Muscle layer of duodenum (tissue), 2 donors: ENCODE measurements around the gene COL23A1.

Experiments used
- H3K27ac ChIP-seq: one replicate; pipeline ENCODE4 v1.7.0; 2013; ENCODE audit warnings: mild to moderate bottlenecking, low read length
- H3K27me3 ChIP-seq: one replicate; pipeline ENCODE4 v1.7.0; 2013; ENCODE audit warnings: low read depth, mild to moderate bottlenecking, control low read depth, low read length
- H3K36me3 ChIP-seq, 2 donors: one replicate each; pipeline ENCODE4 v1.7.0; 2013; ENCODE audit warnings: low read length in 2 of 2, control low read depth in 1 of 2, mild to moderate bottlenecking in 1 of 2; ENCODE audit not compliant: insufficient read depth in 2 of 2, control insufficient read depth in 1 of 2
- H3K4me1 ChIP-seq, 2 donors: one replicate each; pipeline ENCODE4 v1.7.0; 2013; ENCODE audit warnings: low read length in 2 of 2, mild to moderate bottlenecking in 2 of 2, control low read depth in 1 of 2, moderate library complexity in 1 of 2; ENCODE audit not compliant: insufficient read depth in 2 of 2, control insufficient read depth in 1 of 2
- H3K4me3 ChIP-seq, 2 donors: one replicate each; pipeline ENCODE4 v1.7.0; 2013; ENCODE audit warnings: low read length in 2 of 2, low read depth in 1 of 2, mild to moderate bottlenecking in 1 of 2
- H3K9me3 ChIP-seq, 2 donors: one replicate each; pipeline ENCODE4 v1.7.0; 2013; ENCODE audit warnings: low read length in 2 of 2, control low read depth in 1 of 2, mild to moderate bottlenecking in 1 of 2; ENCODE audit not compliant: control insufficient read depth in 1 of 2
- donor health status: healthy.

The COL23A1 gene

DNA sequence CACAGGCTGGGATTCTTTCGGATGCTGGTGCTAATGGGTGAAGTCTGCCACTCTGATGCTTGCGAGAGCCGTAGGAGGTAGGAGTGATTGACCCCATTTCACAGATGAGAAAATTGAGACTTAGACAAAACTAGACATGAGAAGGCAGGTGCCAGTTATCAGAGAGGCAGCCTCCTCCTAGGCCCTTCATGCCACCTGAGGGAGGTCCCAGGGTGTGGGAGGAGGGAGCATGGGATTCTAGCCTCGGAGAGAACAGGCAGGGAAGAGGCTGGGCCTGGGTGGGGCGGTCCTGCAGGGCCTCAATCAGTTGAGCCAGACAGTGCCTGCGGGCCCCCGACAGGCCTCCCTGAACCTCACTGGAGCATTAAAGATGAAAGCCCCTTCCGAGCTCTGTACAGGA lies 112.4 kb downstream of the COL23A1 start:
- no peak overlapping the region for H3K27ac ChIP-seq
- no peak overlapping the region for H3K4me3 ChIP-seq
- H3K27me3 ChIP-seq = no peaks in the 10 kb centered on the region
- peaks cover 0 to 3% of the 10 kb centered on the region in 2 donors for H3K9me3 ChIP-seq
- no peaks in the 10 kb centered on the region for H3K36me3 ChIP-seq
- no peaks in the 10 kb centered on the region for H3K4me1 ChIP-seq

DNA sequence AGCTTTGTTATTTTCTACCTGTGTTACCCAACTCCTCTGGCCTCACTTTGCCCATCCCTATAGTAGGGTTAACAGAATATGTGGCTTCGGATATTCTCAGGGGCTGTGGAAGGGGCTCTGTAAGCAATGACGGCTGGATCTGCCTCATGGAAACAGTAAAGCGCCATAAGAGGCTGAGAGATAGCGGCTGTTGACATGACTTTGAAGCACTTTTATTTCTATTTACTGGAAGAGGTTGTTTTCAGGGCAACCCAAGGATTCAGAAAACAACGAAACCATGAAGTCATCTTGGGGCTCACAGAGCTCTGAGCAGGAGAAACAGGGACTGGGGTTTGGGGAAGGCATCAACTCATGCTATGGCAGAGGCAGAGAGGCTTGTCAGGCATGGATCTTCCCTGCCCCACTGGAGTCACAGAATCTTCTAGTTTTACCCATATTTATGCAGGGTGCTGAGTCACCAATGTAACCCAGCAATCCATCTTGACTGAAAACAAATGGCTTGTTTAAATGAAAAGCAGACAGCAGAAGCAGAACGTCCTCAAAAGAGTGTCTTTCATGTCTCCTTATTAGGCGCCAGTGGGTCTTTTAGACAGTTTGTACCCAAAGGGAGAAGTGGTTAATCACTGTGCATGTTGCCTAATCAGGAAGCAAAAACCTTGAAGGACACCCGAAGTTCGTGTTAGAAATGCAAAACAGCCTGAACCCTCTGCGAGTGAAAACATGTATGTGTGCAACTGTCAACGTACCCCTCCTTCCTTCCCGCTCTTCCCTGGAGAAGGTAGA lies 113.0 kb downstream of the COL23A1 start:
- H3K4me1 ChIP-seq = no peaks in the 10 kb centered on the region
- H3K9me3 ChIP-seq = peaks cover 0 to 3% of the 10 kb centered on the region in 2 donors
- no peaks in the 10 kb centered on the region for H3K36me3 ChIP-seq
- H3K27me3 ChIP-seq = no peaks in the 10 kb centered on the region
- H3K27ac ChIP-seq = no peak overlapping the region
- no peak overlapping the region for H3K4me3 ChIP-seq

DNA sequence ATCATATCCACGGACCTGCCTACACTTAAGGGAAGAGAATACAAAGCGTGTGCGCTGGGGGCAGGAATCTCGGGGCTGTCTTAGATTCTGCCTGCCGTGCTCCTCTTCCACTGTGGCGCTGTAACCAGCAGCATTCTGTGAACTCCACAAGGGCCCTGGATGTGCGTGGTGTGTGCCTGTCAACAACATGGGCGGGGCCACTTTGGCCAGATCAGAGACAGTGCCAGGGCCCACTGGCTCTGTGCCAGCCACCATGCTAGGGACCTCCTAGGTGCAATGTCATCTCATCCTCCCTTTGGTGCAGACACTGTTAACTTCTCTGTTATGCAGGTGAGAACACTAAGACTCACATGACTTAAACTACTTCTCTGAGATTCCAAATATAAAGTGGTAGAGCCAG lies 113.7 kb downstream of the COL23A1 start:
- Histone ChIP-seq H3K4me3 (no peak overlapping the region), H3K27me3 (no peaks in the 10 kb centered on the region), H3K36me3 (no peaks in the 10 kb centered on the region), H3K27ac (no peak overlapping the region), H3K9me3 (peaks cover 0 to 3% of the 10 kb centered on the region in 2 donors), H3K4me1 (no peaks in the 10 kb centered on the region)

DNA sequence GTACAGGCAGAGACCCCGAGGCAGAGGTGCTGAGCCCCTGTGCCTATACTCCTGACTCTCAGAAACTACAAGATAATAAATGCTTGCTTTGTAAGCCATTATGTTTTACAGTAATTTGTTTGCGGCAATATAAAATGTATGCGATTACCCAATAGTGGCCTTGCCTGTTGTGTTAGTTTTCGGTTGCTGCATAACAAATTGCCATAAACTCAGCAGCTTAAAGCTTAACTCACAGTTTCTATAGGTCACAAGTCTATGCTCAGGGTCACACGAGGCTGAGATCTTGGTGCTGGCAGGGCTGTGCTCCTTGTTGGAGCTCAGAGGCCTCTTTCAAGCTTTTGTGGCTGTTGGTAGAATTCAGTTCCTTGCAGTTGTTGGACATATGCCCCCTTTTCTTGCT lies 114.8 kb downstream of the COL23A1 start:
- Histone ChIP-seq H3K36me3 (no peaks in the 10 kb centered on the region), H3K4me1 (no peaks in the 10 kb centered on the region), H3K27ac (no peak overlapping the region), H3K4me3 (no peak overlapping the region), H3K9me3 (peaks cover 0 to 3% of the 10 kb centered on the region in 2 donors), H3K27me3 (no peaks in the 10 kb centered on the region)

DNA sequence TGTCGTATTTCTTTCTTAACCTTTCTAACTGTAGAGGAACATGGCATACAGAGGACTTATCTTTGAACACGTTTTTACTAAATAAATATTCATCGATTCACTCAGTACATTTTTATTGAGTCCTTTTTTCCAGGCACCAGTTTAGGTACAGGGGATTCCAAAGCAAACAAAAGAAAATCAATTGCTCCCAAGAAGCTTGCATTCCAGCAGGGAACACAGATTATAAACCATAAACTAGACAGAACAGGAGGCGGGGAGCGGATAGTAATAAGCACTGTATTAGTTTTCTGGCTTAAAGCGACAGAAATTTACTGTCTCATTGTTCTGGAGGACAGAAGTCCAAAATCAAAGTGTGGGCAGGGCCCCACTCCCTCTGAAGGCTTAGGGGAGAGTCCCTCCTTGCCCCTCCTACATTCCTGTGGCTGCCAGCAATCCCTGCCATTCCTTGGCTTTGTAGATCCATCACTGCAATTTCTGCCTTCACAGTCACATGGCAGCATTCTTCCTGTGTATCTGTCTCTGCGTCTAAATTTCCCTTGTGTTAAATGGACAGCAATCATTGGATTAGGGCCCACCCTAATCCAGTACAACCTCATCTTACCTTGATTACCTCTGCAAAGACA lies 115.5 kb downstream of the COL23A1 start:
- no peaks in the 10 kb centered on the region for H3K36me3 ChIP-seq
- peaks cover 0 to 3% of the 10 kb centered on the region in 2 donors for H3K9me3 ChIP-seq
- no peaks in the 10 kb centered on the region for H3K4me1 ChIP-seq
- no peak overlapping the region for H3K4me3 ChIP-seq
- no peak overlapping the region for H3K27ac ChIP-seq
- H3K27me3 ChIP-seq = no peaks in the 10 kb centered on the region

DNA sequence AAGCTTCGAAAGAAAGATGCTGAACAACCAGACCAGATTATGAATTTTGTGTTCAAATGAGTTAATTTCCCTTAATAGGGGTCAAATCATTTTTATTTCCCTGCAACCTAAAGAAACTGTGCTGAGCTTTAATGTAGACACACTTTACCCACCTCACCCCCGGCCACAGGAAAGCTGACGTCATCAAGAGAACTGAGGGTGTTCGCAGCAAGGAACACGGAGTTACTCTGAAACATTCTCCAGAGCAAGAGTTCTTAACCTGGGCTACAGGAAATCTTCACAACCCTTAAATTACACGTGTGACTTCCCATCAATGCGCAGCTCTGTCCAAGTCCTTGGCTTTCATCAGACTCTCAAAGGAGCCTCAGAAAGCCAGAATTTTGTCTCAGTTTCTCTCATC lies 116.3 kb downstream of the COL23A1 start:
- peaks cover 0 to 3% of the 10 kb centered on the region in 2 donors for H3K9me3 ChIP-seq
- H3K4me1 ChIP-seq = peaks cover 0 to under 1% of the 10 kb centered on the region in 2 donors
- H3K27ac ChIP-seq = no peak overlapping the region
- H3K4me3 ChIP-seq = no peak overlapping the region
- H3K36me3 ChIP-seq = no peaks in the 10 kb centered on the region
- no peaks in the 10 kb centered on the region for H3K27me3 ChIP-seq

DNA sequence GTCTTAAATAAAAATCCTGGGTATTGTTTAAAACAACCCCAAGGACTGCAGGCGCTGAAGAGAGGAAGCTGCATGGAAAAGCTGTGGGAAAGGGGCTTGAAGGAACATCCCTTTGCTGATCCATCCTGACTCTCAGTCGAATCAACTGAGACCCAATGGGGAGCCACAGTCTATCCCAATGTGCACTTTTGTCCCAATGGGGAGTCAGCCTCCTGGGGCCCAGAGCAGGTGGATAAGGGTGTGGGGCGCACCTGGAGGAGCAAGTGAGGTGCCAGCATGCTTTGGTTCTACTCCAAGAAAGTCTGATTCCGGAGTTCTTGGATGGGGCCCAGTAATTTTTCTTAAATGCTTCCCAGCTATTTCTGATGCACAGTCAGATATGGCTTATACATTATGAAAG lies 118.1 kb downstream of the COL23A1 start:
- Histone ChIP-seq H3K9me3 (peaks cover 0 to 3% of the 10 kb centered on the region in 2 donors), H3K27me3 (no peaks in the 10 kb centered on the region), H3K36me3 (no peaks in the 10 kb centered on the region), H3K4me1 (peaks cover 0 to 13% of the 10 kb centered on the region in 2 donors), H3K4me3 (no peak overlapping the region), H3K27ac (no peak overlapping the region)

DNA sequence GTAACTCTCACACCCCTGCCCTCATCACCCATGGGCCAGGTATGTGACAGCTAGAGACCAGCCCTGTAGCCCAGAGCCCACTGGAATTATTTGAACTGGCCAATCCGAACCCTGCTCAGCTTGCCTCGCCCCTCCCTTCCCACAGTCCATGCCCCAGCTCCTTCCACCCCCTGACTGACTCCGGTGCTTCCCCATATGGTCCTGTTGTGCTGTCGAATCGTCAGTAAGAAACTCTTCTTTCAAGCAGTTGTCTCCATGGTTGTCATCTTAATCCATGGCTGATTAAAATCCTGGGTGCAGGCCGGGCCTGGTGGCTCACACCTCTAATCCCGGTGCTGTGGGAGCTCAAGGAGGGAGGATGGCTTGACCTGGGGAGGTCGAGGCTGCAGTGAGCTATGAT lies 118.5 kb downstream of the COL23A1 start:
- H3K27ac ChIP-seq = no peak overlapping the region
- no peaks in the 10 kb centered on the region for H3K27me3 ChIP-seq
- no peaks in the 10 kb centered on the region for H3K36me3 ChIP-seq
- peaks cover 0 to 3% of the 10 kb centered on the region in 2 donors for H3K9me3 ChIP-seq
- H3K4me1 ChIP-seq = peaks cover 0 to 17% of the 10 kb centered on the region in 2 donors
- H3K4me3 ChIP-seq = no peak overlapping the region

DNA sequence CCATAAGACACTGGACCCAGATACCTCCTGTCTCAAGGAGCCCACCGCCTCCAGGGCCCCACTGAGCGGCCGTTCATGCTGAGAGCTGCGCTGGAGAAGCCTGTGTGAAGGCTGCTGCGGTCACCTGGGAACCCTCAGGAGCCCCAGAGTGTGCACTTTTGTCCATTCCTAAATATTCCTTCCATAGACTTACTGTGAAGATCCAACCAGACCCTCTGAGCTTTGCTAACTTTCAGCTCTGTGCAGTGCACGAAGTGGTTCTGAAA lies 119.5 kb downstream of the COL23A1 start:
- H3K27me3 ChIP-seq = no peaks in the 10 kb centered on the region
- no peak overlapping the region for H3K4me3 ChIP-seq
- peaks cover 0 to 3% of the 10 kb centered on the region in 2 donors for H3K9me3 ChIP-seq
- H3K36me3 ChIP-seq = no peaks in the 10 kb centered on the region
- peaks cover 0 to 17% of the 10 kb centered on the region in 2 donors for H3K4me1 ChIP-seq
- H3K27ac ChIP-seq = no peak overlapping the region

DNA sequence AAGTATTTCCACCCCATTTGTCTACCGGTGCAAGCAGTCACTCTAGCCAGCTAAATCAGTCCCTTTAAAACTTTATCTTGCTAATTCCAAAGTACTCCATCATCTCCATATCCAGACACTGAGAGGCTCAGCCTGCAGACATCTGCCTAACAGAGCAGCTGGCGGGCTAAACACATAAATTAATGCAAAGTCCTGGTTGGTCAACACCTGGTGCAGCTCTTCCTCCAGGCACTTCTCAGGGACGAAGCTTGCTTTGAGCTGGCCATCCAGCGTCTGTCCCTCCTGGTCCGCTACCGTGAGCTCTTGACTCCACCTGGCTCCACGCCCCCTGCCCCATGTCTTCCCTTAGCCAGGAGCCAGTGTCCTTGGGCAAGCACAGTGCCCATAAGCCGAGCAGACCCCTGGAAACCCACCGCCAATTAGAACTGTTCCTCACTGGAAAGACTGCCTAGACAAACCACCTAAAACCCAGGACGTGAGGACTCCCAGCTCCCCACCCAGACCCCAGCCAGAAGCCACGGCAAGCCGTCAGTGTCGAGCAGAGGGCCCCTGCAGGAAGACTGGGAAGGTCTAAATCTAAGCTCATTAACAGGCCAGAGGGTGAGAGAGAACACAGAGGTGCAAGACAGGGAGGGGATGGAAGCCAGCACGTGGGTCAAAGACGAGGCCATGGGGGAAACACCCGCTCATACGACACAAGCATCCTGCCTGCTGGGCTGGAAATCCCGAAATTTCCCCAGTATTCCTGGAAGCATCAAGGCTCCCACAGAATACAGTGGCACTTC lies 120.0 kb downstream of the COL23A1 start:
- Histone ChIP-seq H3K4me3 (no peak overlapping the region), H3K27me3 (no peaks in the 10 kb centered on the region), H3K4me1 (peaks cover 0 to 17% of the 10 kb centered on the region in 2 donors), H3K27ac (no peak overlapping the region), H3K36me3 (no peaks in the 10 kb centered on the region), H3K9me3 (peaks cover 0 to 3% of the 10 kb centered on the region in 2 donors)
